ENCODE data around the gene NUP210. TPM values are rescaled to one million over a fixed set of nuclear protein-coding genes. Genes with fewer than 3 reads are reported as not detected.

Gene NUP210
- total RNA-seq, 4 donors from 2014 or later, result 3.6 to 8.2 (median 4.0) TPM

DNA sequence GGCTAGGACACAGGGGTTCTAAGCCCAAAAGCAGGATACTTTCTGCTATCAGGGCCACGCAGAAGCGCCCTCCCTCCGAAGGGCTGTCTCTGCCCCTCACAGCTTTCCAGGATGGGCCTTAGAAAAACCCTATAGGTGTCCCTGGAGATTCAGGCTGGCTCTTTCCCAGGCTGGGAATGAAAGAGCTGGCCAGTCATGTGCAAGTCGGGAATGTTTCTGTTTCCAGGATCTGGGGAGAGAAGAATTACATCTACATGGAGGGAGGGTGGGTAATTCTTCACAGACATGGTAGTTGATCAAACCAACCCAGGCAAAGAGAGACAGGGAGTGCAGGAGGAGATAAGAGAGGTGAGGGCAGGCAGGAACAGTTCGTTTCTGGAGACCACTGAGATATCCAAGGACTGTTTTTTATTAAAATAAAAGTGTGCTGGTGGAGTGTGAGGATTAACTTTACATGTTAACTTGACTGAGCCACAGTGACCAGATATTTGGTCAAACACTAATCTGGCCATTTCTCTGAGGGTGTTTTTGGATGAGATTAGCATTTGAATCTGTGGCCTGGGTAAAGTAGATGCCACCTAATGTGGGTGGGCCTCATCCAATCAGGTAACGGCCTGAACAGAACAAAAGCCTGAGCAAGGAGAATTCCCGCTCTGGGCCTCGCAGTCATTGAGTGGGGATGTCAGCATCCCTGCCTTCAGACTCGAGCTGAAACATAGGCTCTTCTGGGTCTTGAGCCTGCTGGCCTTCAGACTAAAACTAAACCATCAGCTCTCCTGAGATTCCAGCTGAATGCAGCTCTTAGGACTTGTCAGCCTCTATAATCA, 15.3 kb downstream of the NUP210 start:
- H3K4me3 ChIP-seq (ENCODE audit: low read depth, poor library complexity, severe bottlenecking), result no peak overlapping the region
- DNase-seq (ENCODE audit: low spot score in 2 of 2), result no peak
- intact Hi-C loops (cut with DNase I; ENCODE audit: low total_unique reads), result no loop called here
- WGBS, 2 donors, result 86% methylated on average over 9 of the region's 9 CpGs
- TF ChIP-seq, protein P1, sequence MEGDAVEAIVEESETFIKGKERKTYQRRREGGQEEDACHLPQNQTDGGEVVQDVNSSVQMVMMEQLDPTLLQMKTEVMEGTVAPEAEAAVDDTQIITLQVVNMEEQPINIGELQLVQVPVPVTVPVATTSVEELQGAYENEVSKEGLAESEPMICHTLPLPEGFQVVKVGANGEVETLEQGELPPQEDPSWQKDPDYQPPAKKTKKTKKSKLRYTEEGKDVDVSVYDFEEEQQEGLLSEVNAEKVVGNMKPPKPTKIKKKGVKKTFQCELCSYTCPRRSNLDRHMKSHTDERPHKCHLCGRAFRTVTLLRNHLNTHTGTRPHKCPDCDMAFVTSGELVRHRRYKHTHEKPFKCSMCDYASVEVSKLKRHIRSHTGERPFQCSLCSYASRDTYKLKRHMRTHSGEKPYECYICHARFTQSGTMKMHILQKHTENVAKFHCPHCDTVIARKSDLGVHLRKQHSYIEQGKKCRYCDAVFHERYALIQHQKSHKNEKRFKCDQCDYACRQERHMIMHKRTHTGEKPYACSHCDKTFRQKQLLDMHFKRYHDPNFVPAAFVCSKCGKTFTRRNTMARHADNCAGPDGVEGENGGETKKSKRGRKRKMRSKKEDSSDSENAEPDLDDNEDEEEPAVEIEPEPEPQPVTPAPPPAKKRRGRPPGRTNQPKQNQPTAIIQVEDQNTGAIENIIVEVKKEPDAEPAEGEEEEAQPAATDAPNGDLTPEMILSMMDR (IDR thresholded peaks at IDR 0.05), result no peak
- TF ChIP-seq POLR2A (IDR thresholded peaks at IDR 0.05), result no peak

DNA sequence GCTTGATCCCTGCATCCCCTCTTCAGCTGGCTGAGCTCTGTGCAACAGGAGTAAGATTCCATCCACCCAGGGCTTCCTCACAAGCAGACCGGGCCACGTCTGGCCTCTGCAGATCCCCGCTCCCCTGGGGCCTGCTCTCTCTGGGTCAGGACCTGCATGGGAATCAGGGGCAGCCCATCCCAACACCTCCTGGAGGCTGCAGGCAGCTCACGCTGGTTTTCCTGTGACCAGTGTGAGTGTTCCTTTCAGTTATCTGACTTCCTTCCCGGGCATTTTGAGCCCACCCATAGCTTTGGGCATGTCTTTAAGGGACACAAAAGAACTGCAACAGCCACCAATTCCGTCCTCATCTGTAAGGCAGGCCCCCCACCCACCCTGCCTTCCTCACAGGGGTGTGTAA, 16.3 kb downstream of the NUP210 start:
- intact Hi-C loops (cut with DNase I; ENCODE audit: low total_unique reads), result no loop called here
- H3K4me3 ChIP-seq (ENCODE audit: low read depth, poor library complexity, severe bottlenecking), result no peak overlapping the region
- no peak for TF ChIP-seq POLR2A (IDR thresholded peaks at IDR 0.05)
- 70 to 75% methylated on average over 6 of the region's 6 CpGs for WGBS, 2 donors
- DNase-seq (ENCODE audit: low spot score in 2 of 2), result no peak

DNA sequence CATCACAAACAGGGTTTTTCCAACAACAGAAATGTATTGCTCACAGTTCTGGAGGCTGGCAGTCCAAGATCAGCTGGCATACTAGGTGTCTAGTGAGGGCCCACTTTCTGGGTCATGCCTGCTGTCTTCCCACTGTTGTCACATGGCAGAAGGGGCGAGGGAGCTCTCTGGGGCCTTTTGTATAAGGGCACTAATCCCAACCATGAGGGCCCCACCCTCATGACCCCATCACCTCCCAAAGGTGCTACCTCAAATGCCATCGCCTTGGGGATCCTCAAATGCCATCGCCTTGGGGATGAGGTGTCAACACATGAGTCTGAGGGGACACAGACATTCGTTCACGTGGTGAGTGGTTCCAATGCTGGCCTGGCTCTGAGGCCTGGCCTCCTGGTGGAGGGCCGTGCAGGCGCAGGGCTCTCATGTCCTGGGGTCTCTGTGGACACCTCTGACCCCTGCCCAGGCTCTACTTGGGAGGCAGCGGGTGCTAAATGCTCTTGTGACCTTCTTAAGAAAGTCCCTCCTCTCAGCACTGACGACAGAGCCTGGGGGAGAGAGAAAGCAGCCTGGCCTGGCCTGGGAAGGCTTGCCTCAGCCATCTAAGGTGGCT, 16.8 kb downstream of the NUP210 start:
- no peak for DNase-seq (ENCODE audit: low spot score in 2 of 2)
- 88 to 100% methylated on average over 5 to 6 of the region's 9 CpGs for WGBS, 2 donors
- no peak overlapping the region for H3K4me3 ChIP-seq (ENCODE audit: low read depth, poor library complexity, severe bottlenecking)
- intact Hi-C loops (cut with DNase I; ENCODE audit: low total_unique reads), result no loop called here
- TF ChIP-seq, protein P1 (IDR thresholded peaks at IDR 0.05), result no peak
- TF ChIP-seq POLR2A (IDR thresholded peaks at IDR 0.05), result no peak

DNA sequence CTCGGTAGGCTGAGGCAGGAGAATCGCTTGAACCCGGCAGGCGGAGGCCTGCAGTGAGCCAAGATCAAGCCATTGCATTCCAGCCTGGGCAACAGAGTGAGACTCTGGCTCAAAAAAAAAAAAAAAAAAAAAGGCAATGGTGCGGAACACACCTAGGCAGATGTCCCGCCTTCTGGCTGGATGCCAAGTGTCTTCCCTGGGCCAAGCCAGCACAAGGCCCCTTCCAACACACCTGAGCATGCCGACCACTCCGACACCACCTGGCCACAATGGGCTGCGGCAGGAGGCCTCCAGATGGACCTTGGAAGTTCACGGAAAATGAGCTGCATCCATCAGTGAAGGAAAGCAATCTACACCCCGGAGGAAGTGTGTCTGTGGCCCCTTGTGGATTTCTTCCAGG, 19.0 kb downstream of the NUP210 start:
- intact Hi-C loops (cut with DNase I; ENCODE audit: low total_unique reads), result no loop called here
- H3K4me3 ChIP-seq (ENCODE audit: low read depth, poor library complexity, severe bottlenecking), result no peak overlapping the region
- 83 to 87% methylated on average over 11 of the region's 11 CpGs for WGBS, 2 donors
- no peak for TF ChIP-seq POLR2A (IDR thresholded peaks at IDR 0.05)
- TF ChIP-seq, protein P1 (IDR thresholded peaks at IDR 0.05), result no peak
- DNase-seq (ENCODE audit: low spot score in 2 of 2), result no peak

DNA sequence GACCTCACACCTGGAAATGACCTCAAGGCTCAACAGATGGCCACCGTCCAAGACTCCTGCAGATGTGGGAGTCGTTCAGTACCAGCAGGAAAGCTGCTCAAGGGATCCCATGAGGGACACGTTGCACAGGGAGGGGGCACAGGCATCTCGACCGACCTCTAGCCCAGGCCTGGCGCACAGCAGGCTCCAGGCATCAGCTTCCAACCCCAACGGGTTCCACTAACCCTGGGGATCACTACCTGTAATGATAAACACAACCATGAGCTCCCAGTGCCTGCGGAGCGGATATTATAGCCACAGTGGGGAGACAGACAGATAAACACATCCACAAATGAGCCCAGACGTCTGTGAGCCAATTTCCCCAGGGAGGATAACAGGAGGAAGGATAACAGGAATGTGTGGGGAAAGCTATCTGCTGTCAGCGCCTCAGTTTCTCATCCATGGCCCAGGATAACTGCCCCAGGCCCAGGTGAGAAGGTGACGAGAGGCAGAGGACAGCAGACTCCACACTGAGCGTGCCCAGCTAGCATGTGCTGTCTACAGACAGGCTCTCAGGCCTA, 19.9 kb downstream of the NUP210 start:
- intact Hi-C loops (cut with DNase I; ENCODE audit: low total_unique reads), result no loop called here
- TF ChIP-seq, protein P1 (IDR thresholded peaks at IDR 0.05), result no peak
- no peak for TF ChIP-seq POLR2A (IDR thresholded peaks at IDR 0.05)
- WGBS, 2 donors, result 76 to 83% methylated on average over 13 of the region's 13 CpGs
- H3K4me3 ChIP-seq (ENCODE audit: low read depth, poor library complexity, severe bottlenecking), result no peak overlapping the region
- no peak for DNase-seq (ENCODE audit: low spot score in 2 of 2)

DNA sequence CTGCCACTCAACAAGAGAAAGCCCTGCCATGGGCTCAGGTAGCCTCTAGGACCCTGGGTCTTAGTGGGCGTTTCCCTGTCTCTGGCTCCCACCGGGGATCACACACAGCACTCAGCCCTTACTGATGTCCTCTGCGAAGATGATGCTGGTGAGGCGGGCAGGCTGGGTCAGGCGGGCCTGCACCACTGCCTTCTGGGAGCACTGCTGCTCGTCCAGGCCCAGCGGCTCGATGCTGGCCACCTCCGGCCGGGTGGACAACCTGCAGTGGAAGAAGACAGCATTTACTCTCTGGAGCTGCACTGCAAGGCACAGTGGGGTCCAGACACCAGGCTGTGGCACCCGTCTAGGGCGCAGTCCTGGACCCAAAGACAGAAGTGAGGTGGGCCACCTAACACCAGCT, 20.5 kb downstream of the NUP210 start:
- intact Hi-C loops (cut with DNase I; ENCODE audit: low total_unique reads), result no loop called here
- no peak overlapping the region for H3K4me3 ChIP-seq (ENCODE audit: low read depth, poor library complexity, severe bottlenecking)
- WGBS, 2 donors, result 91 to 93% methylated on average over 12 of the region's 12 CpGs
- TF ChIP-seq, protein P1 (IDR thresholded peaks at IDR 0.05), result no peak
- no peak for TF ChIP-seq POLR2A (IDR thresholded peaks at IDR 0.05)
- DNase-seq (ENCODE audit: low spot score in 2 of 2), result no peak

All from lower leg skin (tissue), 4 donors.